Parathyroid adenoma (tissue), 2 donors: ENCODE measurements around the gene FAAH2.

Experiments
- H2AFZ ChIP-seq: fragments of 300-600 bp; sonication (generic); one replicate; pipeline ENCODE4 v1.7.0; 2017; ENCODE audit warnings: antibody characterized with exemption, mild to moderate bottlenecking
- H3K27ac ChIP-seq: fragments of 300-600 bp; sonication (generic); one replicate; pipeline ENCODE4 v1.7.0; 2017
- H3K27me3 ChIP-seq: fragments of 300-600 bp; sonication (generic); one replicate; pipeline ENCODE4 v1.7.0; 2017; ENCODE audit warnings: low read length; ENCODE audit not compliant: control insufficient read depth, insufficient read depth
- H3K36me3 ChIP-seq: fragments of 300-600 bp; sonication (generic); one replicate; pipeline ENCODE4 v1.7.0; 2017; ENCODE audit warnings: low read length; ENCODE audit not compliant: control insufficient read depth, insufficient read depth
- H3K4me1 ChIP-seq: fragments of 300-600 bp; sonication (generic); one replicate; pipeline ENCODE4 v1.7.0; 2017; ENCODE audit warnings: control low read depth
- H3K4me2 ChIP-seq: fragments of 300-600 bp; sonication (generic); one replicate; pipeline ENCODE4 v1.7.0; 2017; ENCODE audit warnings: low read length
- H3K4me3 ChIP-seq: fragments of 300-600 bp; sonication (generic); one replicate; pipeline ENCODE4 v1.7.0; 2017; ENCODE audit warnings: low read depth, low read length
- H3K79me2 ChIP-seq: fragments of 300-600 bp; sonication (generic); one replicate; pipeline ENCODE4 v1.7.0; 2017; ENCODE audit warnings: control low read depth
- H3K9ac ChIP-seq: fragments of 300-600 bp; sonication (generic); one replicate; pipeline ENCODE4 v1.7.0; 2017; ENCODE audit warnings: mild to moderate bottlenecking
- H3K9me3 ChIP-seq: fragments of 300-600 bp; sonication (generic); one replicate; pipeline ENCODE4 v1.7.0; 2017; ENCODE audit warnings: low read length; ENCODE audit not compliant: control insufficient read depth
- CTCF ChIP-seq: fragments of 300-600 bp; sonication (generic); IDR thresholded peaks from one replicate; pipeline ENCODE4 v1.7.0; 2017; ENCODE audit warnings: antibody characterized with exemption, mild to moderate bottlenecking
- donor health status: primary hyperparathyroidism.

Gene FAAH2

GRCh38 chrX:57516491-57516890, 230.0 kb downstream of the FAAH2 start:
- H2AFZ ChIP-seq: no peak overlapping the region
- H3K27ac ChIP-seq: no peak overlapping the region
- H3K4me1 ChIP-seq: no peaks in the 10 kb centered on the region
- no peak overlapping the region for H3K9ac ChIP-seq
- no peaks in the 10 kb centered on the region for H3K79me2 ChIP-seq
- no peak overlapping the region for H3K4me2 ChIP-seq
- no peaks in the 10 kb centered on the region for H3K36me3 ChIP-seq
- no peak overlapping the region for H3K4me3 ChIP-seq
- no peaks in the 10 kb centered on the region for H3K27me3 ChIP-seq
- no peaks in the 10 kb centered on the region for H3K9me3 ChIP-seq
- TF ChIP-seq CTCF: no peak

GRCh38 chrX:57519578-57520118, 233.1 kb downstream of the FAAH2 start:
- Histone ChIP-seq H3K4me3 (no peak overlapping the region), H3K4me1 (no peaks in the 10 kb centered on the region), H3K79me2 (no peaks in the 10 kb centered on the region), H3K9ac (no peak overlapping the region), H3K9me3 (no peaks in the 10 kb centered on the region), H2AFZ (no peak overlapping the region), H3K36me3 (no peaks in the 10 kb centered on the region), H3K27me3 (no peaks in the 10 kb centered on the region), H3K27ac (no peak overlapping the region), H3K4me2 (no peak overlapping the region)
- no peak for TF ChIP-seq CTCF

GRCh38 chrX:57528670-57529255, 242.3 kb downstream of the FAAH2 start:
- Histone ChIP-seq H3K9me3 (no peaks in the 10 kb centered on the region), H2AFZ (no peak overlapping the region), H3K9ac (no peak overlapping the region), H3K4me2 (no peak overlapping the region), H3K27ac (no peak overlapping the region), H3K4me1 (no peaks in the 10 kb centered on the region), H3K79me2 (no peaks in the 10 kb centered on the region), H3K36me3 (no peaks in the 10 kb centered on the region), H3K4me3 (no peak overlapping the region), H3K27me3 (no peaks in the 10 kb centered on the region)
- no peak for TF ChIP-seq CTCF
